SK-N-SH treated with all-trans-retinoic acid at 6 μM for 48 hours (cell line): ENCODE measurements around the gene NDUFA8.

Experiments
- BACH2 ChIP-seq: fragments of 250-450 bp; sonication (Bioruptor Pico); IDR thresholded peaks from 2 replicates; pipeline ENCODE4 v1.9.0; 2021; ENCODE audit warnings: mild to moderate bottlenecking, borderline replicate concordance
- CREB5 ChIP-seq: fragments of 250-450 bp; sonication (Bioruptor Pico); IDR thresholded peaks from 2 replicates; pipeline ENCODE4 v1.5.1; 2020; ENCODE audit warnings: low read depth, mild to moderate bottlenecking, moderate library complexity
- CSDC2 ChIP-seq: fragments of 250-450 bp; sonication (Bioruptor Pico); IDR thresholded peaks from 2 replicates; pipeline ENCODE4 v1.5.0; 2020; ENCODE audit warnings: mild to moderate bottlenecking, moderate library complexity
- CSRNP3 ChIP-seq: fragments of 250-450 bp; sonication (Bioruptor Pico); IDR thresholded peaks from 2 replicates; pipeline ENCODE4 v1.5.1; 2021; ENCODE audit warnings: mild to moderate bottlenecking, moderate library complexity
- GLIS3 ChIP-seq: fragments of 250-450 bp; sonication (Bioruptor Pico); IDR thresholded peaks from 2 replicates; pipeline ENCODE4 v1.5.0; 2020; ENCODE audit warnings: mild to moderate bottlenecking, moderate library complexity
- ISL1 ChIP-seq: fragments of 250-450 bp; sonication (Bioruptor Pico); IDR thresholded peaks from 2 replicates; pipeline ENCODE4 v2.1.2; 2022; ENCODE audit warnings: mild to moderate bottlenecking, moderate library complexity
- PATZ1 ChIP-seq: fragments of 250-450 bp; sonication (Bioruptor Pico); IDR thresholded peaks from 2 replicates; pipeline ENCODE4 v1.8.0; 2020; ENCODE audit warnings: mild to moderate bottlenecking, moderate library complexity, borderline replicate concordance
- PPARA ChIP-seq: fragments of 250-450 bp; sonication (Bioruptor Pico); IDR thresholded peaks from 2 replicates; pipeline ENCODE4 v1.5.0; 2020; ENCODE audit warnings: mild to moderate bottlenecking, borderline replicate concordance
- TCF4 ChIP-seq: fragments of 250-450 bp; sonication (Bioruptor Pico); IDR thresholded peaks from 2 replicates; pipeline ENCODE4 v1.8.0; 2021; ENCODE audit warnings: mild to moderate bottlenecking, moderate library complexity, borderline replicate concordance
- TOX ChIP-seq: fragments of 250-450 bp; sonication (Bioruptor Pico); IDR thresholded peaks from 2 replicates; pipeline ENCODE4 v1.8.0; 2021; ENCODE audit warnings: mild to moderate bottlenecking, moderate library complexity, borderline replicate concordance
- ZFP3 ChIP-seq: fragments of 250-450 bp; sonication (Bioruptor Pico); IDR thresholded peaks from 2 replicates; pipeline ENCODE4 v1.5.0; 2020; ENCODE audit warnings: mild to moderate bottlenecking, moderate library complexity
- ZFP30 ChIP-seq: fragments of 450-650 bp; formaldehyde crosslinking; IDR thresholded peaks from 2 replicates; pipeline ENCODE4 v1.5.0; 2022; ENCODE audit warnings: mild to moderate bottlenecking, moderate library complexity
- ZNF8 ChIP-seq: fragments of 450-650 bp; formaldehyde crosslinking; IDR thresholded peaks from 2 replicates; pipeline ENCODE4 v1.5.0; 2020; ENCODE audit warnings: mild to moderate bottlenecking, moderate library complexity

- TF ChIP-seq CREB5 (no peak), PATZ1 (no peak), ZFP3 (CRISPR knock-in tag) (no peak), CSDC2 (CRISPR knock-in tag) (no peak), BACH2 (no peak), TOX (CRISPR knock-in tag) (no peak), PPARA (CRISPR knock-in tag) (no peak), CSRNP3 (CRISPR knock-in tag) (no peak), ISL1 (CRISPR knock-in tag) (no peak), ZFP30 (CRISPR knock-in tag) (no peak), ZNF8 (no peak), TCF4 (no peak), GLIS3 (no peak)
These were observed 58.8 kb downstream of the NDUFA8 start for GRCh38 chr9:122100756-122101155.
